HEK293 (cell line): ENCODE data around the gene C1QC.

Source experiments
- CTCF ChIA-PET: fragments of 350-600 bp; formaldehyde crosslinking; extraction: SDS; loops from one replicate; lab custom pipeline; 2021; ENCODE audit warnings: antibody characterized with exemption; lab: Yijun Ruan, JAX
- POLR2A ChIA-PET: fragments of 300-600 bp; formaldehyde crosslinking; extraction: SDS; loops from one replicate; lab custom pipeline; 2020; ENCODE audit warnings: antibody characterized with exemption, inconsistent platforms; lab: Yijun Ruan, JAX
- H3K27ac ChIP-seq: fragments of 200-500 bp; sonication (Bioruptor generic); 2 replicates; pipeline ENCODE4 v1.5.1; 2014; ENCODE audit warnings: low read depth, low read length, control low read depth, inconsistent platforms; ENCODE audit errors: extremely low read depth
- H3K36me3 ChIP-seq, 2 experiments: fragments of 200-500 bp in 1 of 2; sonication (Bioruptor generic) in 1 of 2; 1 replicate in 1 of 2; 2 replicates in 1 of 2; pipeline ENCODE4 v1.5.1; 2014 to 2017; ENCODE audit warnings: inconsistent platforms in 2 of 2, low read length in 2 of 2; ENCODE audit not compliant: control insufficient read depth in 2 of 2, insufficient read depth in 1 of 2
- H3K4me1 ChIP-seq: fragments of 200-500 bp; sonication (Bioruptor generic); 2 replicates; pipeline ENCODE4 v1.5.1; 2014; ENCODE audit warnings: mild to moderate bottlenecking, low read length, inconsistent platforms; ENCODE audit not compliant: control insufficient read depth, insufficient read depth
- H3K4me3 ChIP-seq: 2 replicates; pipeline ENCODE4 v1.5.1; 2011; ENCODE audit warnings: low read depth, mild to moderate bottlenecking, control low read depth, low read length, moderate library complexity
- H3K9me3 ChIP-seq: fragments of 200-500 bp; sonication (Bioruptor generic); 2 replicates; pipeline ENCODE4 v1.5.1; 2014; ENCODE audit warnings: low read depth, low read length, inconsistent platforms; ENCODE audit not compliant: control insufficient read depth, insufficient read depth
- EGR2 ChIP-seq: fragments of 450-650 bp; formaldehyde crosslinking; IDR thresholded peaks from 2 replicates; pipeline ENCODE4 v1.5.1; 2016; ENCODE audit warnings: low read depth, missing biosample characterization, missing genetic modification characterization
- GLIS1 ChIP-seq: fragments of 450-650 bp; formaldehyde crosslinking; IDR thresholded peaks from 2 replicates; pipeline ENCODE4 v1.5.1; 2016; ENCODE audit warnings: missing biosample characterization, missing genetic modification characterization
- INSM2 ChIP-seq: fragments of 450-650 bp; formaldehyde crosslinking; IDR thresholded peaks from 2 replicates; pipeline ENCODE4 v1.5.1; 2016; ENCODE audit warnings: missing biosample characterization, missing genetic modification characterization
- KLF1 ChIP-seq: fragments of 450-650 bp; formaldehyde crosslinking; IDR thresholded peaks from 2 replicates; pipeline ENCODE4 v1.5.1; 2016; ENCODE audit warnings: missing biosample characterization, missing genetic modification characterization
- KLF10 ChIP-seq: fragments of 450-650 bp; IDR thresholded peaks from 2 replicates; pipeline ENCODE4 v1.5.1; 2018; ENCODE audit warnings: missing biosample characterization, mild to moderate bottlenecking, missing genetic modification characterization
- KLF16 ChIP-seq: fragments of 450-650 bp; formaldehyde crosslinking; IDR thresholded peaks from 2 replicates; pipeline ENCODE4 v1.5.1; 2017; ENCODE audit warnings: missing biosample characterization, missing genetic modification characterization
- KLF8 ChIP-seq: fragments of 450-650 bp; formaldehyde crosslinking; IDR thresholded peaks from 2 replicates; pipeline ENCODE4 v1.5.1; 2016; ENCODE audit warnings: missing biosample characterization, missing genetic modification characterization
- KLF9 ChIP-seq: fragments of 450-650 bp; formaldehyde crosslinking; IDR thresholded peaks from 2 replicates; pipeline ENCODE4 v1.5.1; 2016; ENCODE audit warnings: missing biosample characterization, missing genetic modification characterization, low read depth
- OVOL3 ChIP-seq: fragments of 450-650 bp; formaldehyde crosslinking; IDR thresholded peaks from 2 replicates; pipeline ENCODE4 v1.5.1; 2016; ENCODE audit warnings: missing biosample characterization, missing genetic modification characterization
- PATZ1 ChIP-seq: fragments of 450-650 bp; formaldehyde crosslinking; IDR thresholded peaks from 2 replicates; pipeline ENCODE4 v1.5.1; 2016; ENCODE audit warnings: missing biosample characterization, missing genetic modification characterization
- SP3 ChIP-seq: fragments of 450-650 bp; formaldehyde crosslinking; IDR thresholded peaks from 2 replicates; pipeline ENCODE4 v1.5.1; 2016; ENCODE audit warnings: missing biosample characterization, missing genetic modification characterization
- ZBTB44 ChIP-seq: fragments of 450-650 bp; IDR thresholded peaks from 2 replicates; pipeline ENCODE4 v1.5.1; 2018; ENCODE audit warnings: missing biosample characterization, mild to moderate bottlenecking, missing genetic modification characterization
- ZFHX2 ChIP-seq: fragments of 450-650 bp; formaldehyde crosslinking; conservative IDR thresholded peaks from 2 replicates; pipeline ENCODE4 v1.5.1; 2016; ENCODE audit warnings: missing biosample characterization, missing genetic modification characterization
- ZNF10 ChIP-seq: fragments of 450-650 bp; formaldehyde crosslinking; IDR thresholded peaks from 2 replicates; pipeline ENCODE4 v1.5.1; 2017; ENCODE audit warnings: missing biosample characterization, missing genetic modification characterization
- ZNF157 ChIP-seq: fragments of 450-650 bp; formaldehyde crosslinking; IDR thresholded peaks from 2 replicates; pipeline ENCODE4 v1.5.1; 2016; ENCODE audit warnings: missing biosample characterization, missing genetic modification characterization
- ZNF280D ChIP-seq: fragments of 450-650 bp; formaldehyde crosslinking; IDR thresholded peaks from 2 replicates; pipeline ENCODE4 v1.5.1; 2016; ENCODE audit warnings: missing biosample characterization, missing genetic modification characterization
- ZNF391 ChIP-seq: fragments of 450-650 bp; formaldehyde crosslinking; IDR thresholded peaks from 2 replicates; pipeline ENCODE4 v1.5.1; 2016; ENCODE audit warnings: low read depth, missing biosample characterization, missing genetic modification characterization, borderline replicate concordance
- ZNF416 ChIP-seq: fragments of 450-650 bp; formaldehyde crosslinking; IDR thresholded peaks from 2 replicates; pipeline ENCODE4 v1.5.1; 2016; ENCODE audit warnings: missing biosample characterization, missing genetic modification characterization
- ZNF423 ChIP-seq: fragments of 450-650 bp; formaldehyde crosslinking; IDR thresholded peaks from 2 replicates; pipeline ENCODE4 v1.5.1; 2016; ENCODE audit warnings: missing biosample characterization, missing genetic modification characterization
- ZNF426 ChIP-seq: fragments of 450-650 bp; formaldehyde crosslinking; IDR thresholded peaks from 2 replicates; pipeline ENCODE4 v1.5.1; 2017; ENCODE audit warnings: missing biosample characterization, missing genetic modification characterization, mild to moderate bottlenecking, inconsistent platforms, moderate library complexity
- ZNF580 ChIP-seq: fragments of 450-650 bp; formaldehyde crosslinking; IDR thresholded peaks from 2 replicates; pipeline ENCODE4 v1.5.1; 2016; ENCODE audit warnings: missing biosample characterization, missing genetic modification characterization
- ZNF623 ChIP-seq: fragments of 450-650 bp; formaldehyde crosslinking; IDR thresholded peaks from 2 replicates; pipeline ENCODE4 v1.5.1; 2016; ENCODE audit warnings: missing biosample characterization, missing genetic modification characterization
- ZNF626 ChIP-seq: fragments of 450-650 bp; sonication (Bioruptor Pico); formaldehyde crosslinking; IDR thresholded peaks from 2 replicates; pipeline ENCODE4 v1.5.1; 2018; ENCODE audit warnings: missing biosample characterization, missing genetic modification characterization, inconsistent platforms
- ZSCAN4 ChIP-seq: fragments of 450-650 bp; formaldehyde crosslinking; IDR thresholded peaks from 2 replicates; pipeline ENCODE4 v1.5.1; 2017; ENCODE audit warnings: missing biosample characterization, missing genetic modification characterization

The C1QC gene

GRCh38 chr1:22641247-22641646, 2.2 kb upstream of the C1QC start:
- H3K36me3 ChIP-seq: no peaks in the 10 kb centered on the region
- no peak overlapping the region for H3K27ac ChIP-seq
- no peaks in the 10 kb centered on the region for H3K9me3 ChIP-seq
- ChIA-PET CTCF (interaction anchor here (0.6 to 5.4 kb wide), 19 partner anchors 9 to 536 kb away, joined by 3 to 93 read pairs (median 5); no protein-coding TSS in a partner anchor), POLR2A (no interaction called here)
- peak; percentile 88 for TF ChIP-seq EGR2 (tag by site-specific recombination)
- no peak for TF ChIP-seq ZNF623 (tag by site-specific recombination)
- TF ChIP-seq ZFHX2 (tag by site-specific recombination): peak; percentile 92
- no peak overlapping the region for H3K4me3 ChIP-seq
- H3K4me1 ChIP-seq: no peaks in the 10 kb centered on the region

- ChIA-PET POLR2A (no interaction called here), CTCF (interaction anchor here (0.6 to 5.4 kb wide), 27 partner anchors 9 to 842 kb away, joined by 3 to 93 read pairs (median 4); no protein-coding TSS in a partner anchor)
- Histone ChIP-seq H3K9me3 (no peaks in the 10 kb centered on the region), H3K36me3 (no peaks in the 10 kb centered on the region), H3K4me1 (no peaks in the 10 kb centered on the region), H3K27ac (no peak overlapping the region), H3K4me3 (no peak overlapping the region)
- TF ChIP-seq ZNF423 (tag by site-specific recombination): no peak
- TF ChIP-seq KLF8: peak; percentile 55
- no peak for TF ChIP-seq ZNF10
- peak; percentile 99 for TF ChIP-seq KLF9 (tag by site-specific recombination)
- TF ChIP-seq OVOL3: no peak
- TF ChIP-seq SP3 (tag by site-specific recombination): peak; percentile 51
- TF ChIP-seq ZNF280D (tag by site-specific recombination): no peak
- TF ChIP-seq KLF1: peak; percentile 50; the same call in 1 of the 2 replicates
- no peak for TF ChIP-seq ZNF157 (tag by site-specific recombination)
- TF ChIP-seq EGR2 (tag by site-specific recombination): peak; percentile 43; the same call in 1 of the 2 replicates
- no peak for TF ChIP-seq ZBTB44
- peak; percentile 80 for TF ChIP-seq KLF10 (tag by site-specific recombination)
- TF ChIP-seq ZNF391: no peak
- TF ChIP-seq GLIS1 (tag by site-specific recombination): 0 out of 2 replicates have a peak, but pooled peaks have one; percentile 30
- TF ChIP-seq ZNF426 (tag by site-specific recombination): no peak
- no peak for TF ChIP-seq INSM2 (tag by site-specific recombination)
- TF ChIP-seq ZNF416 (tag by site-specific recombination): no peak
- no peak for TF ChIP-seq ZSCAN4 (tag by site-specific recombination)
- no peak for TF ChIP-seq ZNF626 (tag by site-specific recombination)
- TF ChIP-seq KLF16 (tag by site-specific recombination): peak; percentile 86
- no peak for TF ChIP-seq ZNF580 (tag by site-specific recombination)
- TF ChIP-seq PATZ1 (tag by site-specific recombination): peak; percentile 51
Observed at GRCh38 chr1:22641906-22642636, 1.4 kb upstream of the C1QC start.
